IMR-90 (cell line): ENCODE measurements around the gene MKS1. TPM values are rescaled to one million over a fixed set of nuclear protein-coding genes. Genes with fewer than 3 reads are reported as not detected.

Source experiments
- ATAC-seq: fragments of 200-7000 bp; cut with Tn5 transposase; 2 replicates; pipeline ENCODE4 v1.9.1; 2020; ENCODE audit warnings: low read depth, mild to moderate bottlenecking, moderate library complexity
- BruUV-seq: library from RNA; stranded (reverse); fragments of 400-500 nt; replicated peaks from 2 replicates; lab custom pipeline; 2021; lab: Mats Ljungman, UMichigan
- CTCF ChIA-PET: fragments of 300-600 bp; formaldehyde crosslinking; extraction: SDS; loops from one replicate; lab custom pipeline; 2021; ENCODE audit warnings: antibody characterized with exemption; lab: Yijun Ruan, JAX
- POLR2A ChIA-PET: fragments of 300-600 bp; sonication (Branson Sonifier 250); formaldehyde crosslinking; loops from one replicate; lab custom pipeline; 2022; ENCODE audit warnings: antibody characterized with exemption; ENCODE audit not compliant: unreplicated experiment; lab: Charles Lee
- DNase-seq: peaks from one replicate; pipeline ENCODE4 v3.0.0; 2013
- H2AFZ ChIP-seq: replicated peaks from 2 replicates; pipeline ENCODE3; 2013; ENCODE audit warnings: low read length, mild to moderate bottlenecking; ENCODE audit not compliant: poor library complexity
- H2AK5ac ChIP-seq: 2 replicates; pipeline ENCODE4 v1.6.1; 2013; ENCODE audit warnings: low read depth, low read length, inconsistent platforms
- H2AK9ac ChIP-seq: replicated peaks from 2 replicates; pipeline ENCODE3; 2013; ENCODE audit warnings: mild to moderate bottlenecking, low read depth, low read length, moderate library complexity; ENCODE audit not compliant: poor library complexity
- H2BK120ac ChIP-seq: 2 replicates; pipeline ENCODE4 v1.6.1; 2013; ENCODE audit warnings: low read depth, low read length, inconsistent platforms
- H2BK15ac ChIP-seq: 3 replicates; pipeline ENCODE4 v1.6.1; 2013; ENCODE audit warnings: low read depth, low read length, inconsistent platforms
- H2BK20ac ChIP-seq: 2 replicates; pipeline ENCODE4 v1.6.1; 2013; ENCODE audit warnings: low read depth, mild to moderate bottlenecking, inconsistent platforms, low read length, moderate library complexity
- H2BK5ac ChIP-seq: 2 replicates; pipeline ENCODE4 v1.6.1; 2013; ENCODE audit warnings: mild to moderate bottlenecking, low read depth, low read length, inconsistent platforms; ENCODE audit not compliant: poor library complexity, severe bottlenecking
- H3K14ac ChIP-seq: replicated peaks from 2 replicates; pipeline ENCODE4 v1.6.1; 2013; ENCODE audit warnings: low read depth, low read length, inconsistent platforms
- H3K18ac ChIP-seq: 2 replicates; pipeline ENCODE4 v1.6.1; 2013; ENCODE audit warnings: low read depth, low read length, control low read depth
- H3K23ac ChIP-seq: 2 replicates; pipeline ENCODE4 v1.6.1; 2013; ENCODE audit warnings: low read depth, low read length, inconsistent platforms
- H3K27ac ChIP-seq: 2 replicates; pipeline ENCODE4 v1.5.1; 2013; ENCODE audit warnings: mild to moderate bottlenecking, control low read depth, low read length; ENCODE audit not compliant: insufficient read depth
- H3K27me3 ChIP-seq: 2 replicates; pipeline ENCODE4 v1.6.1; 2013; ENCODE audit warnings: low read length; ENCODE audit not compliant: control insufficient read depth, insufficient read depth
- H3K36me3 ChIP-seq: 2 replicates; pipeline ENCODE4 v1.6.1; 2013; ENCODE audit warnings: low read length, mixed read lengths; ENCODE audit not compliant: control insufficient read depth, insufficient read depth
- H3K4ac ChIP-seq: 2 replicates; pipeline ENCODE4 v1.6.1; 2013; ENCODE audit warnings: low read depth, low read length, inconsistent platforms
- H3K4me1 ChIP-seq: 2 replicates; pipeline ENCODE4 v1.6.1; 2013; ENCODE audit warnings: low read length, mixed read lengths; ENCODE audit not compliant: control insufficient read depth, insufficient read depth
- H3K4me2 ChIP-seq: 2 replicates; pipeline ENCODE4 v1.6.1; 2013; ENCODE audit warnings: low read depth, mild to moderate bottlenecking, control low read depth, low read length, moderate library complexity
- H3K4me3 ChIP-seq: 2 replicates; pipeline ENCODE4 v1.5.1; 2013; ENCODE audit warnings: low read depth, mild to moderate bottlenecking, control low read depth, low read length, moderate library complexity; ENCODE audit not compliant: insufficient read depth
- H3K56ac ChIP-seq: 2 replicates; pipeline ENCODE4 v1.6.1; 2013; ENCODE audit warnings: low read length, inconsistent platforms; ENCODE audit not compliant: insufficient read depth; ENCODE audit errors: extremely low read depth
- H3K79me1 ChIP-seq, 2 experiments: 2 replicates each; pipeline ENCODE4 v1.6.1; 2013; ENCODE audit warnings: low read length in 2 of 2, inconsistent platforms in 1 of 2, low read depth in 1 of 2
- H3K9ac ChIP-seq: 2 replicates; pipeline ENCODE4 v1.6.1; 2013; ENCODE audit warnings: low read depth, low read length, control low read depth
- H3K9me1 ChIP-seq: 2 replicates; pipeline ENCODE4 v1.6.1; 2013; ENCODE audit warnings: low read length, inconsistent platforms; ENCODE audit not compliant: insufficient read depth
- H3K9me3 ChIP-seq: 2 replicates; pipeline ENCODE4 v1.6.1; 2013; ENCODE audit warnings: low read length; ENCODE audit not compliant: control insufficient read depth, insufficient read depth
- H4K20me1 ChIP-seq: 2 replicates; pipeline ENCODE4 v1.6.1; 2013; ENCODE audit warnings: low read length, inconsistent platforms; ENCODE audit not compliant: insufficient read depth
- H4K5ac ChIP-seq: 2 replicates; pipeline ENCODE4 v1.6.1; 2013; ENCODE audit warnings: mild to moderate bottlenecking, low read depth, low read length, control low read depth
- H4K8ac ChIP-seq, 2 experiments: 2 replicates each; pipeline ENCODE4 v1.6.1; 2013; ENCODE audit warnings: low read depth in 2 of 2, low read length in 2 of 2, control low read depth in 1 of 2, inconsistent platforms in 1 of 2
- H4K91ac ChIP-seq: 2 replicates; pipeline ENCODE4 v1.6.1; 2013; ENCODE audit warnings: low read depth, low read length, inconsistent platforms; ENCODE audit not compliant: insufficient read depth
- CHD1 ChIP-seq: IDR thresholded peaks from 2 replicates; pipeline ENCODE4 v1.6.1; 2012; ENCODE audit warnings: low read depth, low read length, improper control_type of control experiment
- FOS ChIP-seq: fragments of 150-350 bp; IDR thresholded peaks from 2 replicates; pipeline ENCODE4 v1.6.1; 2016; ENCODE audit warnings: low read depth, low read length
- MAZ ChIP-seq: IDR thresholded peaks from 2 replicates; pipeline ENCODE4 v1.6.1; 2012; ENCODE audit warnings: low read depth, mild to moderate bottlenecking, low read length, improper control_type of control experiment, moderate library complexity, borderline replicate concordance
- MXI1 ChIP-seq: IDR thresholded peaks from 2 replicates; pipeline ENCODE4 v1.6.1; 2012; ENCODE audit warnings: low read depth, mild to moderate bottlenecking, low read length, moderate library complexity, borderline replicate concordance
- NFE2L2 ChIP-seq: fragments of 150-350 bp; IDR thresholded peaks from 2 replicates; pipeline ENCODE4 v1.6.1; 2016; ENCODE audit warnings: low read depth, mild to moderate bottlenecking, low read length
- USF2 ChIP-seq: fragments of 150-350 bp; IDR thresholded peaks from 2 replicates; pipeline ENCODE4 v1.6.1; 2017; ENCODE audit warnings: mild to moderate bottlenecking, antibody characterized with exemption, low read length, low read depth
- WGBS, 2 experiments: methylation state at CpG; one replicate each; pipeline versions ENCODE4 v1.1.5 to v1.1.7; 2013; ENCODE audit warnings: missing lambda C conversion rate in 2 of 2; ENCODE audit not compliant: insufficient read length in 1 of 2; ENCODE audit errors: extremely low coverage in 2 of 2; 5-methylcytosine and 5-hydroxymethylcytosine counted together
- dilution Hi-C: fragments of 300-500 bp; cut with HindIII; formaldehyde crosslinking; loops from one replicate; pipeline ENCODE4 v1.14.3; 2018; ENCODE audit warnings: low sequenced_read_pairs; ENCODE audit not compliant: unreplicated experiment
- in situ Hi-C: fragments of 300-500 bp; cut with MboI; formaldehyde crosslinking; loops from 3 replicates; pipeline ENCODE4 v1.14.3; 2019; ENCODE audit warnings: low sequenced_read_pairs, inconsistent platforms, mixed read lengths
- intact Hi-C: fragments of 100-400 bp; cut with micrococcal nuclease; formaldehyde crosslinking; loops from 2 replicates; pipeline ENCODE4 v1.10.0; 2022
- polyA plus RNA-seq, 3 experiments: library from polyadenylated mRNA; depleted of rRNA; stranded (reverse); fragments of >200 nt; gene quantifications; 2 replicates each; pipeline ENCODE4 v1.2.3, GENCODE V29; 2012; ENCODE audit warnings: low replicate concordance in 1 of 3
- total RNA-seq: library from RNA; depleted of rRNA; stranded (reverse); fragments of >200 nt; gene quantifications from 2 replicates; pipeline ENCODE4 v1.2.3, GENCODE V29; 2012

Gene MKS1
- total and polyA plus RNA-seq, 2 of the 4 experiments (the other 2 are of a cell fraction): 11.5 to 13.2 TPM

- H3K36me3 ChIP-seq: no peaks in the 10 kb centered on the region
- dilution Hi-C loops: no loop called here
- no peak for TF ChIP-seq MXI1
- TF ChIP-seq FOS: no peak
- TF ChIP-seq USF2: no peak
- TF ChIP-seq MAZ: no peak
- TF ChIP-seq NFE2L2: no peak
- TF ChIP-seq CHD1: no peak
- WGBS, 2 experiments: no CpG with 5 or more reads among the region's 4 CpGs
- in situ Hi-C loops: no loop called here
- CTCF ChIA-PET: interaction anchor here (0.8 kb wide), 1 partner anchor 15 kb away, joined by 3 read pairs; no protein-coding TSS in a partner anchor
- H4K8ac ChIP-seq: no peak overlapping the region
- H3K4me1 ChIP-seq: no peaks in the 10 kb centered on the region
- no peak overlapping the region for H3K27ac ChIP-seq
- no peaks in the 10 kb centered on the region for H3K79me1 ChIP-seq
- ATAC-seq (no peak), DNase-seq (no peak)
- no peak overlapping the region for H3K18ac ChIP-seq
- no peak overlapping the region for H3K4me2 ChIP-seq
- no peaks in the 10 kb centered on the region for H3K9me1 ChIP-seq
- no peak overlapping the region for H2AK9ac ChIP-seq
- H4K20me1 ChIP-seq: no peaks in the 10 kb centered on the region
- H2BK120ac ChIP-seq: no peak overlapping the region
- H2AFZ ChIP-seq: no peak overlapping the region
- no peak overlapping the region for H2BK5ac ChIP-seq
- H2BK20ac ChIP-seq: no peak overlapping the region
- no TSS peak for BruUV-seq
- H3K23ac ChIP-seq: no peak overlapping the region
- no peak overlapping the region for H3K4me3 ChIP-seq
- H3K9me3 ChIP-seq: no peaks in the 10 kb centered on the region
- intact Hi-C loops: no loop called here
- H3K27me3 ChIP-seq: peaks cover 6% of the 10 kb centered on the region
- H3K4ac ChIP-seq: no peak overlapping the region
- no peak overlapping the region for H3K9ac ChIP-seq
- no peak overlapping the region for H3K14ac ChIP-seq
- POLR2A ChIA-PET: no interaction called here
- H4K91ac ChIP-seq: no peak overlapping the region
- no peak overlapping the region for H2BK15ac ChIP-seq
- H4K5ac ChIP-seq: no peak overlapping the region
- no peak overlapping the region for H3K56ac ChIP-seq
- H2AK5ac ChIP-seq: no peak overlapping the region
Measured at GRCh38 chr17:58265271-58265670, 46.2 kb upstream of the MKS1 start.
